K562 (cell line): ENCODE data around the gene FERMT3. TPM values are rescaled to one million over a fixed set of nuclear protein-coding genes. Genes with fewer than 3 reads are reported as not detected.

ENCODE experiments used
- BDP1 ChIP-seq: IDR thresholded peaks from 3 replicates; pipeline ENCODE4 v1.6.1; 2011; ENCODE audit not compliant: insufficient read length, insufficient read depth
- CAMTA2 ChIP-seq: fragments of 250-450 bp; sonication (Bioruptor Pico); conservative IDR thresholded peaks from 2 replicates; pipeline ENCODE4 v1.5.1; 2022
- CREB1 ChIP-seq, 2 experiments: sonication (generic) in 1 of 2; formaldehyde crosslinking in 1 of 2; IDR thresholded peaks; 2 replicates each; pipeline versions ENCODE4 v1.6.1 to v1.8.0; 2012 to 2022; ENCODE audit warnings: inconsistent platforms in 1 of 2, mild to moderate bottlenecking in 1 of 2, missing genetic modification reagents in 1 of 2, moderate library complexity in 1 of 2
- CTBP1 ChIP-seq: fragments of 450-650 bp; IDR thresholded peaks from 2 replicates; pipeline ENCODE4 v1.6.1; 2016; ENCODE audit warnings: borderline replicate concordance
- GTF2F1 ChIP-seq: IDR thresholded peaks from 2 replicates; pipeline ENCODE4 v1.6.1; 2011; ENCODE audit warnings: low read depth, low read length, improper control_type of control experiment
- HMBOX1 ChIP-seq: sonication (generic); IDR thresholded peaks from 2 replicates; pipeline ENCODE4 v1.6.1; 2016
- HNRNPLL ChIP-seq: fragments of 200-400 bp; formaldehyde crosslinking; IDR thresholded peaks from 2 replicates; pipeline ENCODE4 v1.6.1; 2017; ENCODE audit warnings: low read length, low read depth, mild to moderate bottlenecking; ENCODE audit not compliant: poor library complexity, severe bottlenecking
- KLF16 ChIP-seq: IDR thresholded peaks from 2 replicates; pipeline ENCODE4 v1.6.1; 2016; ENCODE audit warnings: antibody characterized with exemption
- LCOR ChIP-seq: sonication (generic); formaldehyde crosslinking; IDR thresholded peaks from 2 replicates; pipeline ENCODE4 v1.8.0; 2022; ENCODE audit warnings: mild to moderate bottlenecking, missing genetic modification reagents
- PCBP1 ChIP-seq: fragments of 200-400 bp; formaldehyde crosslinking; IDR thresholded peaks from 2 replicates; pipeline ENCODE4 v1.6.1; 2018; ENCODE audit warnings: mild to moderate bottlenecking, low read depth, low read length; ENCODE audit not compliant: poor library complexity, severe bottlenecking
- RAD51 ChIP-seq: fragments of 450-650 bp; IDR thresholded peaks from 2 replicates; pipeline ENCODE4 v1.7.1; 2016; ENCODE audit warnings: low read depth, mild to moderate bottlenecking, borderline replicate concordance
- TRIM24 ChIP-seq, 2 experiments: fragments of 450-650 bp; IDR thresholded peaks; 2 replicates each; pipeline ENCODE4 v1.6.1; 2016
- USF1 ChIP-seq: sonication (generic); formaldehyde crosslinking; IDR thresholded peaks from 2 replicates; pipeline ENCODE4 v1.9.0; 2022; ENCODE audit warnings: mild to moderate bottlenecking, missing genetic modification reagents
- ZNF507 ChIP-seq: conservative IDR thresholded peaks from 2 replicates; pipeline ENCODE4 v1.6.1; 2017; ENCODE audit warnings: missing genetic modification characterization, missing compliant biosample characterization
- polyA plus RNA-seq, 8 experiments: library from polyadenylated mRNA; depleted of rRNA in 4 of 8; stranded (reverse) in 5 of 8; unstranded in 3 of 8; fragments of >200 nt; fragmentation: Nextera tagmentation in 2 of 8; fragmentation: Illumina TruSeq in 1 of 8; extraction: Ambion mirVana in 2 of 8; extraction: Trizol in 1 of 8; gene quantifications; 2 replicates each; pipeline versions ENCODE4 v1.2.1 to v1.2.3, GENCODE V29; 2011 to 2014; ENCODE audit warnings: inconsistent platforms in 1 of 8, missing spikeins in 1 of 8
- total RNA-seq, 7 experiments: library from RNA; depleted of rRNA in 6 of 7; stranded (reverse); fragments of >200 nt in 6 of 7; fragmentation: Illumina TruSeq in 2 of 7; extraction: Trizol in 2 of 7; gene quantifications; 2 replicates each; pipeline versions ENCODE4 v1.2.1 to v1.2.3, GENCODE V29; 2011 to 2021; ENCODE audit warnings: low replicate concordance in 1 of 7
- TF ChIP-seq, protein P1 (sequence below): IDR thresholded peaks from 2 replicates; pipeline ENCODE4 v1.6.1; 2012; ENCODE audit warnings: low read depth, low read length, improper control_type of control experiment, borderline replicate concordance
- TF ChIP-seq, protein P2 (sequence below): fragments of 450-650 bp; IDR thresholded peaks from 2 replicates; pipeline ENCODE4 v1.6.1; 2016; ENCODE audit warnings: missing biosample characterization, missing genetic modification characterization
- TF ChIP-seq, protein P3 (sequence below): fragments of 250-450 bp; sonication (Bioruptor Pico); IDR thresholded peaks from 2 replicates; pipeline ENCODE4 v1.8.0; 2021; ENCODE audit warnings: moderate library complexity, mild to moderate bottlenecking, inconsistent platforms
- TF ChIP-seq, protein P4 (sequence below): IDR thresholded peaks from 2 replicates; pipeline ENCODE4 v1.6.1; 2011; ENCODE audit warnings: borderline replicate concordance, low read depth, mild to moderate bottlenecking, moderate library complexity, low read length; ENCODE audit not compliant: insufficient read depth, poor library complexity, severe bottlenecking

The FERMT3 gene
- total and polyA plus RNA-seq, 9 of the 15 experiments (the other 6 are each of a cell fraction or from before 2014, with no cell fraction given) = 3.2 to 275 (median 79.7) TPM

DNA sequence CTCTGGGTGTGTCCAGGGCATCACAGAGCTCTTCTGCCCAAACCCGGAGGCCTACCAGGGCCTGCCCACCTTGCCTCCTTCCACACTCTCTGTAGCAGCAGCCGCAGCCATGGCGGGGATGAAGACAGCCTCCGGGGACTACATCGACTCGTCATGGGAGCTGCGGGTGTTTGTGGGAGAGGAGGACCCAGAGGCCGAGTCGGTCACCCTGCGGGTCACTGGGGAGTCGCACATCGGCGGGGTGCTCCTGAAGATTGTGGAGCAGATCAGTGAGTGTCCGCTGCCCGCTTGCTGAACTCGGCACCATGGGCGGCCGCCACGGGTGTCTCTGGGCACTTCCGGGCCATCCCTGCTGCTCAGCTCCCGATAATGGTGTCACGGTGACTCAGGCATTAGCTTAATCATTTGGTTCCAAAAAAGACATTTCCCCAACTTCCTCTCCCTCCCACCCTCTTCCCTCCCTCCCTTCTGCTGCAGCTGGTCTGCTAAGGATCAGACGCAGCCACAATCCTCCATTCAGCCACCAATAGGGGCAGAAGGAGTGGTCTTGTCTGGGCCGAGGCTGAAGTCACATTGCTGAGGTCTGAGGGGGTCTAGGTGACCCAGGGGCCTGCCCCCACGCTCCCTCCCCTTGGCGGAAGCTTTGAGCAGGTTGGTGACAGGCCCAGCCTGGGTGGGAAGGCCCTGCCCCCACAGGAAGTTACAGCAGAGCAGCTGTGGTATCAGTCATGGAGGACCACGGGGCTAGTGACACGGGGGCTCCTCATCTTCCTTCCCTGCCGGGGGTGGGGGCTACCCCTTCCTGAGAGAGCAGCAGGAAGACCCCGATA, 950 bp downstream of the FERMT3 start (continued):
- TF ChIP-seq, protein P1, sequence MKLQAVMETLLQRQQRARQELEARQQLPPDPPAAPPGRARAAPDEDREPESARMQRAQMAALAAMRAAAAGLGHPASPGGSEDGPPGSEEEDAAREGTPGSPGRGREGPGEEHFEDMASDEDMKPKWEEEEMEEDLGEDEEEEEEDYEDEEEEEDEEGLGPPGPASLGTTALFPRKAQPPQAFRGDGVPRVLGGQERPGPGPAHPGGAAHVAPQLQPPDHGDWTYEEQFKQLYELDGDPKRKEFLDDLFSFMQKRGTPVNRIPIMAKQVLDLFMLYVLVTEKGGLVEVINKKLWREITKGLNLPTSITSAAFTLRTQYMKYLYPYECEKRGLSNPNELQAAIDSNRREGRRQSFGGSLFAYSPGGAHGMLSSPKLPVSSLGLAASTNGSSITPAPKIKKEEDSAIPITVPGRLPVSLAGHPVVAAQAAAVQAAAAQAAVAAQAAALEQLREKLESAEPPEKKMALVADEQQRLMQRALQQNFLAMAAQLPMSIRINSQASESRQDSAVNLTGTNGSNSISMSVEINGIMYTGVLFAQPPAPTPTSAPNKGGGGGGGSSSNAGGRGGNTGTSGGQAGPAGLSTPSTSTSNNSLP = no peak
- TF ChIP-seq, protein P2, sequence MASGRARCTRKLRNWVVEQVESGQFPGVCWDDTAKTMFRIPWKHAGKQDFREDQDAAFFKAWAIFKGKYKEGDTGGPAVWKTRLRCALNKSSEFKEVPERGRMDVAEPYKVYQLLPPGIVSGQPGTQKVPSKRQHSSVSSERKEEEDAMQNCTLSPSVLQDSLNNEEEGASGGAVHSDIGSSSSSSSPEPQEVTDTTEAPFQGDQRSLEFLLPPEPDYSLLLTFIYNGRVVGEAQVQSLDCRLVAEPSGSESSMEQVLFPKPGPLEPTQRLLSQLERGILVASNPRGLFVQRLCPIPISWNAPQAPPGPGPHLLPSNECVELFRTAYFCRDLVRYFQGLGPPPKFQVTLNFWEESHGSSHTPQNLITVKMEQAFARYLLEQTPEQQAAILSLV (tag) = no peak; the same call in 1 of the 2 replicates
- no peak for TF ChIP-seq HNRNPLL
- no peak for TF ChIP-seq ZNF507 (tag)
- TF ChIP-seq CAMTA2 = no peak
- TF ChIP-seq BDP1 = no peak
- TF ChIP-seq, protein P3, sequence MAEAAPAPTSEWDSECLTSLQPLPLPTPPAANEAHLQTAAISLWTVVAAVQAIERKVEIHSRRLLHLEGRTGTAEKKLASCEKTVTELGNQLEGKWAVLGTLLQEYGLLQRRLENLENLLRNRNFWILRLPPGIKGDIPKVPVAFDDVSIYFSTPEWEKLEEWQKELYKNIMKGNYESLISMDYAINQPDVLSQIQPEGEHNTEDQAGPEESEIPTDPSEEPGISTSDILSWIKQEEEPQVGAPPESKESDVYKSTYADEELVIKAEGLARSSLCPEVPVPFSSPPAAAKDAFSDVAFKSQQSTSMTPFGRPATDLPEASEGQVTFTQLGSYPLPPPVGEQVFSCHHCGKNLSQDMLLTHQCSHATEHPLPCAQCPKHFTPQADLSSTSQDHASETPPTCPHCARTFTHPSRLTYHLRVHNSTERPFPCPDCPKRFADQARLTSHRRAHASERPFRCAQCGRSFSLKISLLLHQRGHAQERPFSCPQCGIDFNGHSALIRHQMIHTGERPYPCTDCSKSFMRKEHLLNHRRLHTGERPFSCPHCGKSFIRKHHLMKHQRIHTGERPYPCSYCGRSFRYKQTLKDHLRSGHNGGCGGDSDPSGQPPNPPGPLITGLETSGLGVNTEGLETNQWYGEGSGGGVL (CRISPR knock-in tag) = no peak
- peak; percentile 42; the same call in 1 of the 2 replicates for TF ChIP-seq CREB1 (IDR thresholded peaks at IDR 0.05)
- TF ChIP-seq CREB1 (CRISPR knock-in tag; IDR thresholded peaks at IDR 0.05) = peak; percentile 65
- no peak for TF ChIP-seq PCBP1
- TF ChIP-seq, protein P4, sequence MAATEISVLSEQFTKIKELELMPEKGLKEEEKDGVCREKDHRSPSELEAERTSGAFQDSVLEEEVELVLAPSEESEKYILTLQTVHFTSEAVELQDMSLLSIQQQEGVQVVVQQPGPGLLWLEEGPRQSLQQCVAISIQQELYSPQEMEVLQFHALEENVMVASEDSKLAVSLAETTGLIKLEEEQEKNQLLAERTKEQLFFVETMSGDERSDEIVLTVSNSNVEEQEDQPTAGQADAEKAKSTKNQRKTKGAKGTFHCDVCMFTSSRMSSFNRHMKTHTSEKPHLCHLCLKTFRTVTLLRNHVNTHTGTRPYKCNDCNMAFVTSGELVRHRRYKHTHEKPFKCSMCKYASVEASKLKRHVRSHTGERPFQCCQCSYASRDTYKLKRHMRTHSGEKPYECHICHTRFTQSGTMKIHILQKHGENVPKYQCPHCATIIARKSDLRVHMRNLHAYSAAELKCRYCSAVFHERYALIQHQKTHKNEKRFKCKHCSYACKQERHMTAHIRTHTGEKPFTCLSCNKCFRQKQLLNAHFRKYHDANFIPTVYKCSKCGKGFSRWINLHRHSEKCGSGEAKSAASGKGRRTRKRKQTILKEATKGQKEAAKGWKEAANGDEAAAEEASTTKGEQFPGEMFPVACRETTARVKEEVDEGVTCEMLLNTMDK = no peak
- TF ChIP-seq TRIM24 (IDR thresholded peaks at IDR 0.05) = peak; percentile 5 to 61; a peak in 2 of 4 replicates
- no peak for TF ChIP-seq HMBOX1
- TF ChIP-seq CTBP1 = 0 out of 2 replicates have a peak, but pooled peaks have one; percentile 30
- TF ChIP-seq RAD51 = peak; percentile 27; the same call in 1 of the 2 replicates
- TF ChIP-seq LCOR (CRISPR knock-in tag) = peak; percentile 90
- peak; percentile 5; the same call in 1 of the 2 replicates for TF ChIP-seq USF1 (CRISPR knock-in tag)
- TF ChIP-seq KLF16 = no peak
- no peak for TF ChIP-seq GTF2F1
